ENCODE results near the gene C6orf52. TPM values are rescaled to one million over a fixed set of nuclear protein-coding genes. Genes with fewer than 3 reads are reported as not detected.

Gene C6orf52
- total and polyA plus RNA-seq, 9 of the 15 experiments (the other 6 are each of a cell fraction or from before 2014, with no cell fraction given) = 6.7 to 37.0 (median 11.1) TPM

GRCh38 chr6:10725044-10725443 is 30.6 kb upstream of the C6orf52 start (continued):
- TF ChIP-seq ZNF274 (IDR thresholded peaks at IDR 0.05; ENCODE audit: borderline replicate concordance, low read depth, low read length) (no peak), ZNF407 (IDR thresholded peaks at IDR 0.05; ENCODE audit: low read depth) (no peak), TEAD1 (CRISPR knock-in tag; IDR thresholded peaks at IDR 0.05) (no peak), MXD1 (CRISPR knock-in tag; IDR thresholded peaks at IDR 0.05; ENCODE audit: borderline replicate concordance, poor library complexity, severe bottlenecking) (no peak), EHMT2 (IDR thresholded peaks at IDR 0.05) (no peak), DPF2 (IDR thresholded peaks at IDR 0.05) (peak; percentile 57), ZBTB8A (IDR thresholded peaks at IDR 0.05; ENCODE audit: partially characterized antibody) (no peak), CBX5 (IDR thresholded peaks at IDR 0.05; ENCODE audit: borderline replicate concordance, low read depth) (no peak), CBFA2T3 (IDR thresholded peaks at IDR 0.05) (peak; percentile 94), CBFA2T2 (conservative IDR thresholded peaks at IDR 0.05) (peak; percentile 92), MEF2D (tag; conservative IDR thresholded peaks at IDR 0.05; ENCODE audit: low read depth) (no peak), YY1 (IDR thresholded peaks at IDR 0.05; ENCODE audit: borderline replicate concordance in 1 of 3, control insufficient read depth in 1 of 3, extremely low read depth in 1 of 3, insufficient read depth in 3 of 3, insufficient read length in 1 of 3, insufficient replicate concordance in 2 of 3, low read depth in 1 of 3, low read length in 2 of 3) (no peak), KDM2B (CRISPR knock-in tag; IDR thresholded peaks at IDR 0.05) (no peak), CREB1 (IDR thresholded peaks at IDR 0.05) (peak; percentile 66; the same call in 1 of the 2 replicates), CREB1 (CRISPR knock-in tag; IDR thresholded peaks at IDR 0.05) (no peak), ZNF143 (CRISPR knock-in tag; IDR thresholded peaks at IDR 0.05) (no peak), SP2 (IDR thresholded peaks at IDR 0.05; ENCODE audit: extremely low read depth, low read depth, low read length, poor library complexity, severe bottlenecking) (no peak), SRSF7 (optimal IDR thresholded peaks at IDR 0.05; ENCODE audit: low read depth, low read length) (no peak), FOXJ3 (CRISPR knock-in tag; IDR thresholded peaks at IDR 0.05) (no peak), ZFP36 (IDR thresholded peaks at IDR 0.05; ENCODE audit: low read depth, low read length, partially characterized antibody) (no peak), PURB (CRISPR knock-in tag; IDR thresholded peaks at IDR 0.05; ENCODE audit: low read depth) (no peak)
